ENCODE measurements around the gene CFAP20.

DNA sequence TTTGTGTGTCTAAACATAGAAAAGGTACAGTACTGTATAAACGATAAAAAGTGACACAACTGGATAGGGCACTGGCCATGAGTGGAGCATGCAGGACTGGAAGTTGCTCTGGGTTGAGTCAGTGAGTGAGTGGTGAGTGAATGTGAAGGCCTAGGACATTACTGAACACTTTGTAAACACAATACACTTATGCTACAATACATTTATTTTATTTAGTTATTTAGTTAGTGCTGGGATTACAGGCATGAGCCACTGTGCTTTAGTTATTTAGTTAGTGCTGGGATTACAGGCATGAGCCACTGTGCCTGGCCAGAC, 4.6 kb downstream of the CFAP20 start:
- TF ChIP-seq, protein P1, sequence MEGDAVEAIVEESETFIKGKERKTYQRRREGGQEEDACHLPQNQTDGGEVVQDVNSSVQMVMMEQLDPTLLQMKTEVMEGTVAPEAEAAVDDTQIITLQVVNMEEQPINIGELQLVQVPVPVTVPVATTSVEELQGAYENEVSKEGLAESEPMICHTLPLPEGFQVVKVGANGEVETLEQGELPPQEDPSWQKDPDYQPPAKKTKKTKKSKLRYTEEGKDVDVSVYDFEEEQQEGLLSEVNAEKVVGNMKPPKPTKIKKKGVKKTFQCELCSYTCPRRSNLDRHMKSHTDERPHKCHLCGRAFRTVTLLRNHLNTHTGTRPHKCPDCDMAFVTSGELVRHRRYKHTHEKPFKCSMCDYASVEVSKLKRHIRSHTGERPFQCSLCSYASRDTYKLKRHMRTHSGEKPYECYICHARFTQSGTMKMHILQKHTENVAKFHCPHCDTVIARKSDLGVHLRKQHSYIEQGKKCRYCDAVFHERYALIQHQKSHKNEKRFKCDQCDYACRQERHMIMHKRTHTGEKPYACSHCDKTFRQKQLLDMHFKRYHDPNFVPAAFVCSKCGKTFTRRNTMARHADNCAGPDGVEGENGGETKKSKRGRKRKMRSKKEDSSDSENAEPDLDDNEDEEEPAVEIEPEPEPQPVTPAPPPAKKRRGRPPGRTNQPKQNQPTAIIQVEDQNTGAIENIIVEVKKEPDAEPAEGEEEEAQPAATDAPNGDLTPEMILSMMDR (IDR thresholded peaks at IDR 0.05; ENCODE audit: poor library complexity), result no peak
- no peak for TF ChIP-seq EZH2 (IDR thresholded peaks at IDR 0.05; ENCODE audit: borderline replicate concordance)
